Activated naive CD8-positive, alpha-beta T cell treated with anti-CD3 and anti-CD28 coated beads, Interleukin-2, amount 10 ng/mL, durations not matched to agents 7 days and 5 days (primary cell): Measurements from ENCODE around the gene ECPAS. TPM values are rescaled to one million over a fixed set of nuclear protein-coding genes. Genes with fewer than 3 reads are reported as not detected.
"Not testable (repeated sequence)": the region's sequence is repeated elsewhere in the genome, so short reads cannot be mapped to it uniquely, and the experiment has no call there.

Experiments used
- ATAC-seq: fragments of 150-1000 bp; cut with Tn5 transposase; one replicate; pipeline ENCODE4 v1.10.0; 2021; ENCODE audit warnings: low read depth, moderate library complexity
- POLR2A ChIA-PET: fragments of 350-600 bp; sonication (Branson Sonifier 250); formaldehyde crosslinking; loops from one replicate; lab custom pipeline; 2021; ENCODE audit warnings: antibody characterized with exemption; lab: Charles Lee
- DNase-seq: peaks from one replicate; pipeline ENCODE4 v3.0.0; 2021
- H3K27ac Mint-ChIP-seq: one replicate; pipeline ENCODE4 v1.8.0; 2022; ENCODE audit warnings: mild to moderate bottlenecking, mixed read lengths
- H3K27me3 Mint-ChIP-seq: one replicate; pipeline ENCODE4 v1.8.0; 2022; ENCODE audit warnings: mild to moderate bottlenecking, moderate library complexity, mixed read lengths
- H3K36me3 Mint-ChIP-seq: one replicate; pipeline ENCODE4 v1.8.0; 2021; ENCODE audit warnings: mild to moderate bottlenecking, mixed read lengths
- H3K4me1 Mint-ChIP-seq: one replicate; pipeline ENCODE4 v1.8.0; 2021; ENCODE audit warnings: mixed read lengths
- H3K4me3 Mint-ChIP-seq: one replicate; pipeline ENCODE4 v1.8.0; 2022; ENCODE audit warnings: mild to moderate bottlenecking, moderate library complexity, mixed read lengths
- H3K9me3 Mint-ChIP-seq: one replicate; pipeline ENCODE4 v1.8.0; 2021; ENCODE audit warnings: mixed read lengths
- total RNA-seq, 2 experiments: library from RNA; stranded (reverse); gene quantifications; one replicate each; pipeline ENCODE4 v1.2.3, GENCODE V29; 2021

The ECPAS gene
- 10 to 100 TPM; 67.7 to 71.1 TPM for total RNA-seq

- Mint-ChIP-seq H3K9me3 (no peaks in the 10 kb centered on the region), H3K27ac (peak within 1 kb of the TSS; percentile 90), H3K4me3 (peak within 1 kb of the TSS; percentile 85), H3K4me1 (peaks cover 20% of the 10 kb centered on the region), H3K27me3 (peaks cover 9% of the 10 kb centered on the region), H3K36me3 (peaks cover 9% of the 10 kb centered on the region)
- DNase-seq: peak; percentile 82
- peak; percentile 67 for ATAC-seq
- POLR2A ChIA-PET: interaction anchor here (0.5 to 1.8 kb wide), 6 partner anchors 16 to 1227 kb away, joined by 3 to 8 read pairs (median 4); partner anchors contain the start of genes DNAJC25, TXN and ZNF483
Measured at GRCh38 chr9:111483858-111484571, at the start of gene ECPAS. Gene ECPAS, minus strand, starts transcription at chr9:111484383. Its CDS starts 11,465 bp downstream, at chr9:111472918.

GRCh38 chr9:111533099-111533790 lies 49.1 kb upstream of the ECPAS start:
- no peak for ATAC-seq

GRCh38 chr9:111531716-111532115 lies 47.5 kb upstream of the ECPAS start:
- H3K4me1 Mint-ChIP-seq: peaks cover 7% of the 10 kb centered on the region
- no peak overlapping the region for H3K4me3 Mint-ChIP-seq
- H3K27me3 Mint-ChIP-seq: no peaks in the 10 kb centered on the region
- POLR2A ChIA-PET: no interaction called here
- peaks cover 26% of the 10 kb centered on the region for H3K36me3 Mint-ChIP-seq
- H3K9me3 Mint-ChIP-seq: peaks cover 15% of the 10 kb centered on the region
- ATAC-seq (no peak), DNase-seq (no peak)
- no peak overlapping the region for H3K27ac Mint-ChIP-seq

More at GRCh38 chr9:111533099-111533790, 49.1 kb upstream of the ECPAS start:
- Mint-ChIP-seq H3K9me3 (peaks cover 15% of the 10 kb centered on the region), H3K27me3 (no peaks in the 10 kb centered on the region), H3K4me3 (no peak overlapping the region), H3K36me3 (peaks cover 27% of the 10 kb centered on the region), H3K27ac (no peak overlapping the region), H3K4me1 (no peaks in the 10 kb centered on the region)
- DNase-seq: no peak
- POLR2A ChIA-PET: no interaction called here

GRCh38 chr9:111529787-111530186 lies 45.6 kb upstream of the ECPAS start:
- H3K27me3 Mint-ChIP-seq: no peaks in the 10 kb centered on the region
- H3K4me3 Mint-ChIP-seq: no peak overlapping the region
- no peak for ATAC-seq
- POLR2A ChIA-PET: no interaction called here
- no peak overlapping the region for H3K27ac Mint-ChIP-seq
- H3K36me3 Mint-ChIP-seq: peaks cover 20% of the 10 kb centered on the region
- DNase-seq: no peak
- peaks cover 14% of the 10 kb centered on the region for H3K9me3 Mint-ChIP-seq
- peaks cover 21% of the 10 kb centered on the region for H3K4me1 Mint-ChIP-seq

- Mint-ChIP-seq H3K27ac (peak overlapping the region; percentile 28), H3K36me3 (peaks cover 15% of the 10 kb centered on the region), H3K4me1 (peaks cover 22% of the 10 kb centered on the region), H3K9me3 (peaks cover 11% of the 10 kb centered on the region), H3K4me3 (no peak overlapping the region), H3K27me3 (no peaks in the 10 kb centered on the region)
- DNase-seq: no peak
- ATAC-seq: peak; percentile 20
- POLR2A ChIA-PET: interaction anchor here (1.7 kb wide), 1 partner anchor 44 kb away, joined by 6 read pairs; no protein-coding TSS in a partner anchor
Measured at GRCh38 chr9:111527347-111527746, 43.2 kb upstream of the ECPAS start.

GRCh38 chr9:111525056-111525977 lies 41.1 kb upstream of the ECPAS start, which contains the start of gene ZNF483:
Gene ZNF483, plus strand, starts transcription at chr9:111525179. Its CDS starts 2,217 bp downstream, at chr9:111527396.
- H3K4me1 Mint-ChIP-seq: peaks cover 22% of the 10 kb centered on the region
- DNase-seq (peak; percentile 74), ATAC-seq (peak; percentile 82)
- H3K36me3 Mint-ChIP-seq: peaks cover 9% of the 10 kb centered on the region
- peak within 1 kb of the TSS; percentile 92 for H3K4me3 Mint-ChIP-seq
- no peaks in the 10 kb centered on the region for H3K27me3 Mint-ChIP-seq
- peaks cover 7% of the 10 kb centered on the region for H3K9me3 Mint-ChIP-seq
- POLR2A ChIA-PET: interaction anchor here (1.3 to 1.7 kb wide), 3 partner anchors 42 to 136 kb away, joined by 4 to 6 read pairs (median 5); partner anchors contain the start of genes ECPAS and GNG10
- peak within 1 kb of the TSS; percentile 83 for H3K27ac Mint-ChIP-seq

GRCh38 chr9:111524731-111525055 lies 40.5 kb upstream of the ECPAS start:
- Mint-ChIP-seq H3K4me1 (peaks cover 22% of the 10 kb centered on the region), H3K4me3 (peak overlapping the region; percentile 92), H3K27me3 (peaks cover 3% of the 10 kb centered on the region), H3K27ac (peak overlapping the region; percentile 51), H3K9me3 (peaks cover 7% of the 10 kb centered on the region), H3K36me3 (peaks cover 9% of the 10 kb centered on the region)
- POLR2A ChIA-PET: interaction anchor here (1.3 to 1.4 kb wide), 2 partner anchors 41 to 137 kb away, joined by 4 to 5 read pairs; partner anchors contain the start of genes ECPAS and GNG10
- DNase-seq (no peak), ATAC-seq (no peak)

GRCh38 chr9:111516061-111516465 lies 31.9 kb upstream of the ECPAS start:
- ATAC-seq: no peak
- H3K27ac Mint-ChIP-seq: no peak overlapping the region
- no peaks in the 10 kb centered on the region for H3K36me3 Mint-ChIP-seq
- H3K9me3 Mint-ChIP-seq: peaks cover 1% of the 10 kb centered on the region
- no peaks in the 10 kb centered on the region for H3K4me1 Mint-ChIP-seq
- H3K4me3 Mint-ChIP-seq: no peak overlapping the region
- POLR2A ChIA-PET: no interaction called here
- no peak for DNase-seq
- peaks cover 5% of the 10 kb centered on the region for H3K27me3 Mint-ChIP-seq

GRCh38 chr9:111514967-111515366 lies 30.8 kb upstream of the ECPAS start:
- H3K4me3 Mint-ChIP-seq: no peak overlapping the region
- H3K9me3 Mint-ChIP-seq: peaks cover 5% of the 10 kb centered on the region
- no peaks in the 10 kb centered on the region for H3K4me1 Mint-ChIP-seq
- no peak for ATAC-seq
- no peak overlapping the region for H3K27ac Mint-ChIP-seq
- no peak for DNase-seq
- H3K36me3 Mint-ChIP-seq: no peaks in the 10 kb centered on the region
- H3K27me3 Mint-ChIP-seq: peaks cover 2% of the 10 kb centered on the region
- POLR2A ChIA-PET: no interaction called here

GRCh38 chr9:111511581-111511980 lies 27.4 kb upstream of the ECPAS start:
- ATAC-seq, H3K4me3 Mint-ChIP-seq, POLR2A ChIA-PET: not testable (repeated sequence)

GRCh38 chr9:111502506-111502905 lies 18.3 kb upstream of the ECPAS start:
- H3K4me1 Mint-ChIP-seq: no peaks in the 10 kb centered on the region
- H3K36me3 Mint-ChIP-seq: no peaks in the 10 kb centered on the region
- ATAC-seq: no peak
- peaks cover 8% of the 10 kb centered on the region for H3K27me3 Mint-ChIP-seq
- POLR2A ChIA-PET: interaction anchor here (1.6 kb wide), 1 partner anchor 129 kb away, joined by 3 read pairs; the partner anchor contains the start of gene DNAJC25
- no peak for DNase-seq
- H3K27ac Mint-ChIP-seq: no peak overlapping the region
- H3K4me3 Mint-ChIP-seq: no peak overlapping the region
- H3K9me3 Mint-ChIP-seq: peaks cover 4% of the 10 kb centered on the region

More at GRCh38 chr9:111511581-111511980, 27.4 kb upstream of the ECPAS start:
- not testable (repeated sequence) for H3K9me3 Mint-ChIP-seq, H3K36me3 Mint-ChIP-seq, H3K4me1 Mint-ChIP-seq, H3K27me3 Mint-ChIP-seq, H3K27ac Mint-ChIP-seq, DNase-seq

GRCh38 chr9:111501648-111502047 lies 17.5 kb upstream of the ECPAS start:
- DNase-seq: no peak
- POLR2A ChIA-PET: interaction anchor here (1.6 kb wide), 1 partner anchor 129 kb away, joined by 3 read pairs; the partner anchor contains the start of gene DNAJC25
- Mint-ChIP-seq H3K9me3 (peaks cover 4% of the 10 kb centered on the region), H3K4me1 (no peaks in the 10 kb centered on the region), H3K4me3 (no peak overlapping the region), H3K27ac (no peak overlapping the region), H3K36me3 (no peaks in the 10 kb centered on the region), H3K27me3 (peaks cover 8% of the 10 kb centered on the region)
- no peak for ATAC-seq
